Mesendoderm (in vitro differentiated cells): ENCODE data around the gene TGFBI.

Experiments used
- DNase-seq: peaks from one replicate; pipeline ENCODE4 v3.0.0; 2013
- H2AK5ac ChIP-seq: 2 replicates; pipeline ENCODE4 v1.6.1; 2013; ENCODE audit warnings: low read length, inconsistent platforms
- H2BK120ac ChIP-seq: 2 replicates; pipeline ENCODE4 v1.6.1; 2013; ENCODE audit warnings: low read depth, mild to moderate bottlenecking, low read length, moderate library complexity, mixed read lengths
- H2BK15ac ChIP-seq: replicated peaks from 2 replicates; pipeline ENCODE4 v1.6.1; 2013; ENCODE audit warnings: low read depth, mild to moderate bottlenecking, moderate library complexity
- H2BK5ac ChIP-seq: 2 replicates; pipeline ENCODE4 v1.6.1; 2013; ENCODE audit warnings: low read length, inconsistent platforms
- H3K18ac ChIP-seq: 2 replicates; pipeline ENCODE4 v1.6.1; 2013; ENCODE audit warnings: mild to moderate bottlenecking, low read length, mixed read lengths
- H3K23ac ChIP-seq: one replicate; pipeline ENCODE4 v1.6.1; 2013; ENCODE audit warnings: low read length
- H3K27ac ChIP-seq: 2 replicates; pipeline ENCODE4 v1.5.1; 2013; ENCODE audit warnings: low read depth, mild to moderate bottlenecking, inconsistent platforms, low read length, moderate library complexity
- H3K27me3 ChIP-seq: 2 replicates; pipeline ENCODE4 v1.6.1; 2013; ENCODE audit warnings: low read length, control low read depth, mild to moderate bottlenecking, inconsistent platforms; ENCODE audit not compliant: insufficient read depth, poor library complexity
- H3K36me3 ChIP-seq: 2 replicates; pipeline ENCODE4 v1.6.1; 2013; ENCODE audit warnings: low read length, inconsistent platforms; ENCODE audit not compliant: control insufficient read depth, insufficient read depth
- H3K4ac ChIP-seq: one replicate; pipeline ENCODE4 v1.6.1; 2013; ENCODE audit warnings: low read depth, mild to moderate bottlenecking, low read length, moderate library complexity
- H3K4me1 ChIP-seq: 2 replicates; pipeline ENCODE4 v1.6.1; 2013; ENCODE audit warnings: low read depth, low read length, inconsistent platforms; ENCODE audit not compliant: control insufficient read depth
- H3K4me2 ChIP-seq: 2 replicates; pipeline ENCODE4 v1.6.1; 2013; ENCODE audit warnings: low read length
- H3K4me3 ChIP-seq: 2 replicates; pipeline ENCODE4 v1.5.1; 2013; ENCODE audit warnings: mild to moderate bottlenecking, low read length
- H3K56ac ChIP-seq: one replicate; pipeline ENCODE4 v1.6.1; 2013; ENCODE audit warnings: low read length
- H3K79me1 ChIP-seq: 2 replicates; pipeline ENCODE4 v1.6.1; 2013; ENCODE audit warnings: low read length, inconsistent platforms
- H3K79me2 ChIP-seq: 2 replicates; pipeline ENCODE4 v1.6.1; 2013; ENCODE audit warnings: mild to moderate bottlenecking, low read length; ENCODE audit not compliant: control insufficient read depth, insufficient read depth
- H3K9ac ChIP-seq: 2 replicates; pipeline ENCODE4 v1.6.1; 2013; ENCODE audit warnings: low read length, inconsistent platforms
- H4K5ac ChIP-seq: one replicate; pipeline ENCODE4 v1.6.1; 2013; ENCODE audit warnings: low read length
- H4K8ac ChIP-seq: one replicate; pipeline ENCODE4 v1.6.1; 2013; ENCODE audit warnings: low read depth, mild to moderate bottlenecking, control low read depth, low read length, moderate library complexity
- WGBS: extraction: QIAGEN DNeasy Blood & Tissue Kit; methylation state at CpG from one replicate; pipeline ENCODE4 v1.1.7; 2013; ENCODE audit warnings: low lambda C conversion rate, missing lambda C conversion rate; ENCODE audit not compliant: insufficient coverage; ENCODE audit errors: extremely low coverage; 5-methylcytosine and 5-hydroxymethylcytosine counted together

TGFBI gene

GRCh38 chr5:136065588-136065987 is 36.8 kb downstream of the TGFBI start:
- Histone ChIP-seq H2BK5ac (no peak overlapping the region), H3K79me1 (no peaks in the 10 kb centered on the region), H2AK5ac (no peak overlapping the region), H2BK15ac (no peak overlapping the region), H3K9ac (no peak overlapping the region), H3K27me3 (no peaks in the 10 kb centered on the region), H3K4me1 (no peaks in the 10 kb centered on the region), H3K27ac (no peak overlapping the region), H3K23ac (no peak overlapping the region), H3K4me3 (no peak overlapping the region), H3K18ac (no peak overlapping the region), H3K79me2 (no peaks in the 10 kb centered on the region), H4K8ac (no peak overlapping the region), H3K4me2 (no peak overlapping the region), H3K36me3 (no peaks in the 10 kb centered on the region), H3K56ac (no peak overlapping the region), H4K5ac (no peak overlapping the region), H3K4ac (no peak overlapping the region), H2BK120ac (no peak overlapping the region)
- no CpG with 5 or more reads among the region's 2 CpGs for WGBS
- DNase-seq, result no peak

DNA sequence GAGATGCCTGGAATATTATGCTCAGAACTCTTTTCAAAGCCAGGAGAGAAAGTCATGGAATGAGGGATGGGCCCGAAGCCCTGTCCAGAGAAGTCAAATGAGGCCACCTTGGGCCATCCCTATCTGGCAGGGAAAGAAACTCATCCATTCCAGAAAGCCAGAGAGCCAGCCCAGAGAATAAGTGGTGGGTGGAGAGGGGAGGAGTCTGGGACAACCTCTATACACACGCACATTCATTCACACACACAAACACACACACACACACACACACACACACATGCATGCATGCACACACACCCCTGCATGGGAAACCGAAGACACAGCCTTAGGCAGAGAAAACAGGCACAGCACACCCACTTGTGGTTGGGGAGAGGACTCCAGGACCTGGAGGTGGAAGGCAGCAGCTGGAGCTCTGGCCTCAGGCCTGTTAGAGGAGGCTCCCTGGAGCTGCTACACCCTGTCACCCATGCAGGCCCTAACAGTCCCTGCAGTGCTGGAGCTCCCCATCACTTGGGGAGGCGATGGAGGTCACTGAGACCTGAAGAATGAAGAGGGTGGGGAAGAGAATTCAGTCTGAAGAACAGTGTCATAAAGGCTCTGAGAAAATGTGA is 38.0 kb downstream of the TGFBI start:
- H3K18ac ChIP-seq, result no peak overlapping the region
- peak; percentile 44 for DNase-seq
- no CpG with 5 or more reads among the region's 4 CpGs for WGBS
- no peak overlapping the region for H2BK120ac ChIP-seq
- no peak overlapping the region for H2AK5ac ChIP-seq
- no peak overlapping the region for H4K5ac ChIP-seq
- no peak overlapping the region for H3K9ac ChIP-seq
- no peak overlapping the region for H3K23ac ChIP-seq
- H3K27me3 ChIP-seq, result no peaks in the 10 kb centered on the region
- H3K4me1 ChIP-seq, result no peaks in the 10 kb centered on the region
- no peak overlapping the region for H2BK15ac ChIP-seq
- no peak overlapping the region for H3K4me3 ChIP-seq
- no peaks in the 10 kb centered on the region for H3K79me1 ChIP-seq
- no peak overlapping the region for H3K4me2 ChIP-seq
- no peaks in the 10 kb centered on the region for H3K79me2 ChIP-seq
- no peak overlapping the region for H3K4ac ChIP-seq
- no peak overlapping the region for H4K8ac ChIP-seq
- no peak overlapping the region for H3K56ac ChIP-seq
- H3K27ac ChIP-seq, result no peak overlapping the region
- no peaks in the 10 kb centered on the region for H3K36me3 ChIP-seq
- no peak overlapping the region for H2BK5ac ChIP-seq

- no peak overlapping the region for H3K56ac ChIP-seq
- no peaks in the 10 kb centered on the region for H3K27me3 ChIP-seq
- no peak overlapping the region for H3K9ac ChIP-seq
- no peak for DNase-seq
- H2AK5ac ChIP-seq, result no peak overlapping the region
- no peak overlapping the region for H3K4ac ChIP-seq
- no peak overlapping the region for H4K8ac ChIP-seq
- no peak overlapping the region for H3K18ac ChIP-seq
- no peak overlapping the region for H2BK5ac ChIP-seq
- H3K79me2 ChIP-seq, result no peaks in the 10 kb centered on the region
- WGBS, result no CpG with 5 or more reads among the region's 1 CpG
- no peak overlapping the region for H2BK15ac ChIP-seq
- H3K36me3 ChIP-seq, result no peaks in the 10 kb centered on the region
- no peak overlapping the region for H3K4me2 ChIP-seq
- H3K23ac ChIP-seq, result no peak overlapping the region
- no peak overlapping the region for H4K5ac ChIP-seq
- no peaks in the 10 kb centered on the region for H3K4me1 ChIP-seq
- H2BK120ac ChIP-seq, result no peak overlapping the region
- H3K4me3 ChIP-seq, result no peak overlapping the region
- no peak overlapping the region for H3K27ac ChIP-seq
- H3K79me1 ChIP-seq, result no peaks in the 10 kb centered on the region
Observed at GRCh38 chr5:136067422-136067821, 38.6 kb downstream of the TGFBI start.

DNA sequence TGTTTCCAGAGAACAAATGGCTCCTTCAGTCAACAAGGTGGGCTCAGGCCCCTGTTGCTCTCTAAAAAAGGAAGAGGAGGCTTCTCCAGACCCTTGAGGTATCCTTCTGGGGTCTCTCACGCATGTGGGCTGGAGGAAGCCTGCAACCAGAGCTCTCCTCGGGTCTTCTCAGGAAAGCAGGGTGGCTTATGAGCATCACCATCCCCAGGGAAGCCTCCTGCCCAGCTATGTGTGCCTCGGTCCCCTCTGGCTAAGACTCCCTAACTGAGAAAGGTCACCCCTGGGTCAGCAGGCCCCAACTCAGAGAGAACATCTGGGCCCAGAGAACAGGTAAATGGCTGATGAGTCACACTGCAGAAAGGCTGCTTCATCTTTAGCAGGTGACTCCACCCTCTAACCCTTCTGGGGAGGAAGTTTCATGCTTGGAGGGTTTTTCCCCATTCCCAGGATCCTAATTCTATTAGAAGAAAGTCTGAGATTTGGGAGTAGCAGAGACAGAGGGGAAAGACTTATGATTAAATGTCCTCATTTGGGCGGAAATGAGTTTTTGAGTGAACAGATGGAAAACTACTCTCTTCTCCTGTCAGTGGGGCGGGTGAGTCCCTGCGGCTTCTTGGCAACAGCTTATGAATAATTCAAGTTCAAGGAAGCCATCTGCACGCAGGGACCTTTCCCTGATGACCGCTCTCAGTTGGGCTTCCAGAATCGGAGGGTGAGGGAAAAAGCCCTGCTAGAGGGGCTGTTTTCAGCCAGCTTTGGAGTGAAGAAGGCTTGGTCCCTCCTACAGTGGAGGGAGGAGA is 41.9 kb downstream of the TGFBI start:
- Histone ChIP-seq H2BK120ac (no peak overlapping the region), H3K4me3 (no peak overlapping the region), H3K4ac (no peak overlapping the region), H4K8ac (no peak overlapping the region), H3K56ac (no peak overlapping the region), H3K36me3 (no peaks in the 10 kb centered on the region), H3K79me1 (no peaks in the 10 kb centered on the region), H2AK5ac (no peak overlapping the region), H3K23ac (no peak overlapping the region), H2BK5ac (no peak overlapping the region), H4K5ac (no peak overlapping the region), H3K4me2 (no peak overlapping the region), H2BK15ac (no peak overlapping the region), H3K27me3 (no peaks in the 10 kb centered on the region), H3K4me1 (no peaks in the 10 kb centered on the region), H3K9ac (no peak overlapping the region), H3K79me2 (no peaks in the 10 kb centered on the region), H3K27ac (no peak overlapping the region), H3K18ac (no peak overlapping the region)
- no CpG with 5 or more reads among the region's 9 CpGs for WGBS
- no peak for DNase-seq

GRCh38 chr5:136073714-136074529 is 45.1 kb downstream of the TGFBI start:
- H4K8ac ChIP-seq, result no peak overlapping the region
- H2BK15ac ChIP-seq, result no peak overlapping the region
- H3K56ac ChIP-seq, result no peak overlapping the region
- no peak overlapping the region for H3K18ac ChIP-seq
- H3K79me2 ChIP-seq, result no peaks in the 10 kb centered on the region
- no peak overlapping the region for H2BK120ac ChIP-seq
- H3K27me3 ChIP-seq, result no peaks in the 10 kb centered on the region
- H3K9ac ChIP-seq, result no peak overlapping the region
- H3K27ac ChIP-seq, result no peak overlapping the region
- H3K4ac ChIP-seq, result no peak overlapping the region
- H2AK5ac ChIP-seq, result no peak overlapping the region
- no peak for DNase-seq
- no peaks in the 10 kb centered on the region for H3K4me1 ChIP-seq
- H3K79me1 ChIP-seq, result no peaks in the 10 kb centered on the region
- no peak overlapping the region for H3K4me2 ChIP-seq
- H4K5ac ChIP-seq, result no peak overlapping the region
- H2BK5ac ChIP-seq, result no peak overlapping the region
- no peak overlapping the region for H3K23ac ChIP-seq
- no peak overlapping the region for H3K4me3 ChIP-seq
- H3K36me3 ChIP-seq, result no peaks in the 10 kb centered on the region
- no CpG with 5 or more reads among the region's 5 CpGs for WGBS
